Body of pancreas (tissue), 4 donors: ENCODE results near the gene FZD1. TPM values are rescaled to one million over a fixed set of nuclear protein-coding genes. Genes with fewer than 3 reads are reported as not detected.

Experiments used
- ATAC-seq: fragments of 150-250 bp; one replicate; pipeline ENCODE4 v1.9.1; 2016
- DNase-seq, 4 donors: peaks; one replicate each; pipeline ENCODE4 v3.0.0-alpha.2; 2019
- H3K27ac ChIP-seq, 4 donors: fragments of 200-600 bp; sonication (generic); 1 replicate in 3 of 4; 2 replicates in 1 of 4; pipeline versions ENCODE4 v1.5.1 to v1.6.1; 2016 to 2019; ENCODE audit warnings: mild to moderate bottlenecking in 1 of 4, mixed read lengths in 1 of 4, moderate library complexity in 1 of 4
- H3K27me3 ChIP-seq, 2 donors: fragments of 200-600 bp; sonication (generic); one replicate each; pipeline ENCODE4 v1.6.0; 2016; ENCODE audit warnings: mild to moderate bottlenecking in 1 of 2
- H3K36me3 ChIP-seq, 2 donors: fragments of 200-600 bp; sonication (generic); replicated peaks in 1 of 2; 2 replicates each; pipeline ENCODE4 v1.5.1; 2016; ENCODE audit warnings: low read depth in 2 of 2; ENCODE audit not compliant: insufficient read depth in 1 of 2
- H3K4me1 ChIP-seq: fragments of 200-600 bp; sonication (generic); one replicate; pipeline ENCODE4 v1.6.0; 2016
- H3K4me3 ChIP-seq, 2 donors: fragments of 200-600 bp; sonication (generic); 1 replicate in 1 of 2; 2 replicates in 1 of 2; pipeline ENCODE4 v1.5.1; 2016 to 2019
- H3K9me3 ChIP-seq, 3 donors: fragments of 200-600 bp; sonication (generic); 1 replicate in 2 of 3; 2 replicates in 1 of 3; pipeline ENCODE4 v1.5.1; 2016
- POLR2A ChIP-seq, 3 donors: fragments of 450-650 bp; IDR thresholded peaks; one replicate each; pipeline ENCODE4 v1.6.1; 2016; ENCODE audit warnings: antibody characterized with exemption in 3 of 3, mild to moderate bottlenecking in 2 of 3
- WGBS, 2 donors: methylation state at CpG; one replicate each; pipeline ENCODE4 v1.1.5; 2017; 5-methylcytosine and 5-hydroxymethylcytosine counted together
- intact Hi-C: fragments of 100-400 bp; cut with DNase I; formaldehyde crosslinking; loops from one replicate; pipeline ENCODE4 v1.15.1; 2023
- total RNA-seq, 2 donors: library from RNA; depleted of rRNA; stranded (reverse); fragments of >200 nt; gene quantifications; one replicate each; pipeline ENCODE4 v1.1.0, GENCODE V29; 2016
- TF ChIP-seq, protein P1 (sequence below), 7 experiments: fragments of 450-650 bp in 4 of 7; fragments of 200-600 bp in 3 of 7; sonication (generic) in 3 of 7; IDR thresholded peaks; one replicate each; pipeline ENCODE4 v1.5.1; 2016 to 2019; ENCODE audit warnings: antibody characterized with exemption in 7 of 7

The FZD1 gene
- total RNA-seq, 2 donors from 2014 or later = 6.3 to 10.1 TPM

GRCh38 chr7:91314591-91315323 is 50.5 kb downstream of the FZD1 start:
- no peak overlapping the region for H3K4me3 ChIP-seq
- ATAC-seq (no peak), DNase-seq (no peak)
- H3K27me3 ChIP-seq = no peaks in the 10 kb centered on the region
- H3K36me3 ChIP-seq = no peaks in the 10 kb centered on the region
- H3K27ac ChIP-seq = no peak overlapping the region
- 81 to 87% methylated on average over 3 of the region's 3 CpGs for WGBS, 2 donors
- H3K9me3 ChIP-seq = no peaks in the 10 kb centered on the region
- H3K4me1 ChIP-seq = no peaks in the 10 kb centered on the region
- intact Hi-C loops = no loop called here
- TF ChIP-seq, protein P1, sequence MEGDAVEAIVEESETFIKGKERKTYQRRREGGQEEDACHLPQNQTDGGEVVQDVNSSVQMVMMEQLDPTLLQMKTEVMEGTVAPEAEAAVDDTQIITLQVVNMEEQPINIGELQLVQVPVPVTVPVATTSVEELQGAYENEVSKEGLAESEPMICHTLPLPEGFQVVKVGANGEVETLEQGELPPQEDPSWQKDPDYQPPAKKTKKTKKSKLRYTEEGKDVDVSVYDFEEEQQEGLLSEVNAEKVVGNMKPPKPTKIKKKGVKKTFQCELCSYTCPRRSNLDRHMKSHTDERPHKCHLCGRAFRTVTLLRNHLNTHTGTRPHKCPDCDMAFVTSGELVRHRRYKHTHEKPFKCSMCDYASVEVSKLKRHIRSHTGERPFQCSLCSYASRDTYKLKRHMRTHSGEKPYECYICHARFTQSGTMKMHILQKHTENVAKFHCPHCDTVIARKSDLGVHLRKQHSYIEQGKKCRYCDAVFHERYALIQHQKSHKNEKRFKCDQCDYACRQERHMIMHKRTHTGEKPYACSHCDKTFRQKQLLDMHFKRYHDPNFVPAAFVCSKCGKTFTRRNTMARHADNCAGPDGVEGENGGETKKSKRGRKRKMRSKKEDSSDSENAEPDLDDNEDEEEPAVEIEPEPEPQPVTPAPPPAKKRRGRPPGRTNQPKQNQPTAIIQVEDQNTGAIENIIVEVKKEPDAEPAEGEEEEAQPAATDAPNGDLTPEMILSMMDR (IDR thresholded peaks at IDR 0.05) = no peak
- TF ChIP-seq POLR2A (IDR thresholded peaks at IDR 0.05) = no peak

- WGBS, 2 donors = 55 to 69% methylated on average over 1 of the region's 1 CpG
- no peak for DNase-seq
- Histone ChIP-seq H3K36me3 (no peaks in the 10 kb centered on the region), H3K9me3 (no peaks in the 10 kb centered on the region), H3K4me3 (no peak overlapping the region), H3K27me3 (no peaks in the 10 kb centered on the region), H3K4me1 (no peaks in the 10 kb centered on the region), H3K27ac (no peak overlapping the region)
- intact Hi-C loops = no loop called here
- ATAC-seq = no peak
- TF ChIP-seq, protein P1 (IDR thresholded peaks at IDR 0.05) = no peak
- TF ChIP-seq POLR2A (IDR thresholded peaks at IDR 0.05) = no peak
Observed at GRCh38 chr7:91316426-91316825, 52.2 kb downstream of the FZD1 start.

GRCh38 chr7:91319351-91319750 is 55.1 kb downstream of the FZD1 start:
- TF ChIP-seq, protein P1 (IDR thresholded peaks at IDR 0.05) = no peak
- no peak for TF ChIP-seq POLR2A (IDR thresholded peaks at IDR 0.05)
- Histone ChIP-seq H3K4me1 (no peaks in the 10 kb centered on the region), H3K27ac (no peak overlapping the region), H3K36me3 (no peaks in the 10 kb centered on the region), H3K4me3 (no peak overlapping the region), H3K27me3 (no peaks in the 10 kb centered on the region), H3K9me3 (no peaks in the 10 kb centered on the region)
- WGBS, 2 donors = 65 to 75% methylated on average over 4 of the region's 4 CpGs
- ATAC-seq = no peak
- intact Hi-C loops = no loop called here
- no peak for DNase-seq

- DNase-seq = no peak
- Histone ChIP-seq H3K9me3 (no peaks in the 10 kb centered on the region), H3K27me3 (no peaks in the 10 kb centered on the region), H3K4me1 (no peaks in the 10 kb centered on the region), H3K36me3 (no peaks in the 10 kb centered on the region), H3K27ac (no peak overlapping the region), H3K4me3 (no peak overlapping the region)
- WGBS, 2 donors = 71 to 72% methylated on average over 4 of the region's 4 CpGs
- intact Hi-C loops = no loop called here
- ATAC-seq = no peak
- no peak for TF ChIP-seq POLR2A (IDR thresholded peaks at IDR 0.05)
- TF ChIP-seq, protein P1 (IDR thresholded peaks at IDR 0.05) = no peak
Observed at GRCh38 chr7:91320366-91321078, 56.3 kb downstream of the FZD1 start.
